SH-SY5Y (cell line): ENCODE measurements around the gene PIGH.

Experiments
- GATA2 ChIP-seq: IDR thresholded peaks from 2 replicates; pipeline ENCODE4 v1.6.1; 2011; ENCODE audit warnings: mild to moderate bottlenecking, low read depth, low read length
- GATA3 ChIP-seq: IDR thresholded peaks from 2 replicates; pipeline ENCODE4 v1.6.1; 2011; ENCODE audit warnings: low read depth, mild to moderate bottlenecking, low read length, moderate library complexity

- TF ChIP-seq GATA2 (no peak), GATA3 (no peak)
Observed at GRCh38 chr14:67549734-67550133, 50.3 kb downstream of the PIGH start.
